Measurements from ENCODE around the gene CRIP2.

CRIP2 gene

GRCh38 chr14:105445290-105445689, 29.3 kb upstream of the CRIP2 start:
- DNase-seq: no peak

DNA sequence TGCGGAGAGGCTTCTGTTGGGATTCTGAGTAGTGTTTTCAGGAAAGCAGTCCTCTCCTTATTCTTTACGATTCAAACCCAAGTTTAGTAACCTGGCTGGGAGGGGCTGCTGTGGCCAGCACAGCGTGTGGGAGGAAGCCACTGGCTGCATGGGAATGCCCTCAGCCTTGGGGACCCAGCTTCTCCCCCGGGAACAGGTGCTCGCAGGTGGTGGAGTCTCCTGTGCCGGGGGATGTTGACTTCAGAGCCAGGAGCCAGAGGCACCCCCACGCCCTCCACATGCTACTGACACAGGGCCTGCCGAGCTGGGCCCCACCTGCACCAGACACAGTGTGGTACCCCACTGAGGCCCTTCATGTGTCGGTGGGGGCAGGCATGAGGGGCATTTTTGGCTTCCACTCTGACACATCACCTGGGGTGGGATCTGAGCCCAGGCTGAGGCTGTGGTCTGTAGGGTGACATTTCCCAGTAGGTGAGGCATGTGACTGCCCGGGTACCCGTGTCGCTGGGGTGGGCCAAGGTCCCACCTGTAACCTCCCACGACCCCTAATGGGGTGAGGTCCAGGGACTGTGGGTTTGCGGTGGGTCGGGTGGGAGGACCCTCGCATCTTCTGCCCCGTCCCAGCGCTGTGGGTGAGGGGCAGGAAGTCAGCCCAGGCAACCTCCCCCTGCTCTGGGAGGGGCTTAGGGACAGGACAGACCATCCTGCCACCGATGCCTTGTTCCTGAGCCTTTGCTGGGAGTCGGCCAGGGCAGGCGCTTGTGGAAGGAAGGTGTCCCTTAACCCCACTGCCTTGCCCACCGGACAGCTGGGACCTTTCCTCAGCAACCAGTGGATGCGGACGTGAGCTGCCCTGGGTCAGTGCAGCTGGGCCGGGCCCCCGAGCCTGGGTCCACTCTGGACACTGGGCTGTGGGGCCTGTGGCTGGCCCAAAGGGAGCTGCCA, 28.4 kb upstream of the CRIP2 start:
- no peak for DNase-seq

DNA sequence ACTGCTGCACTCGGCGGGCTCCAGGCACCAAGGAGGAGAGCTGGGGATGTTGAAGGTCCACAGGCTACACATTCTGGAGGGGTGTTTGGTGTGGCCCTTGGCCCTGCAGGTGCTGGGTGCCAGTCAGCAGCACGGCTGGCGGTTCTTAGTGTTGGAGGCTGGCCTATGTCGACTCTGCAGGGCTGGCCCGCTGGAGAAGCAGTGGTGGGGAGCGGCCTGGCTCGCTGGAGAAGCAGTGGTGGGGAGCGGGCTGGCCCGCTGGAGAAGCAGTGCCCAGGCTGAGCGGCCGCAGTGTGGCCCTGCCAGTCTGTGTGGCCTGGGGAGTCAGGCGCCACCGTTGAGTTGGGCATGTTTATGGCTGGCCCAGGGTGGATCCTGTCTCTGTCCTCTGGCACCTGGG, 27.6 kb upstream of the CRIP2 start:
- no peak for DNase-seq

- DNase-seq: no peak
These were observed 26.7 kb upstream of the CRIP2 start for GRCh38 chr14:105447651-105448640.

DNA sequence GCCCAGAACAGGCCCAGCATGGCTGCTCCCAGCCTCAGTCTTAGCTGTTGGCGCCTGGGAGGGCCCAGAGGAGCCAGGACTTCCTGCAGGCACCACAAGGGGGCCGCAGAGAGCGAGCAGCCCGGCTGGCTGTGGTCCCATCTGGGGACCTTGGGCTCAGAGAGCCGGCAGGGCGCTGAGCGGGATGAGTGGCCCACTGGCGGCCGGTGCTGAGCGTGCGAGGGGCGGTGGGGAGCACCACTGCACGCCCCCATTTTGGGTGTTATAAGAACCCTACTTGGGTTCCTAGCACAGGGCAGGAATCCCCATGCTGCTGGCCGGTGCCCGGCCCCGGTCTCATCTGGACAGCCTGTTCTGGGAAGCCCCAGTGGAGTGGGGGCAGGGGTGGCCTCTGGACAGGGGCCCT, 25.9 kb upstream of the CRIP2 start:
- DNase-seq: peak; percentile 42

DNA sequence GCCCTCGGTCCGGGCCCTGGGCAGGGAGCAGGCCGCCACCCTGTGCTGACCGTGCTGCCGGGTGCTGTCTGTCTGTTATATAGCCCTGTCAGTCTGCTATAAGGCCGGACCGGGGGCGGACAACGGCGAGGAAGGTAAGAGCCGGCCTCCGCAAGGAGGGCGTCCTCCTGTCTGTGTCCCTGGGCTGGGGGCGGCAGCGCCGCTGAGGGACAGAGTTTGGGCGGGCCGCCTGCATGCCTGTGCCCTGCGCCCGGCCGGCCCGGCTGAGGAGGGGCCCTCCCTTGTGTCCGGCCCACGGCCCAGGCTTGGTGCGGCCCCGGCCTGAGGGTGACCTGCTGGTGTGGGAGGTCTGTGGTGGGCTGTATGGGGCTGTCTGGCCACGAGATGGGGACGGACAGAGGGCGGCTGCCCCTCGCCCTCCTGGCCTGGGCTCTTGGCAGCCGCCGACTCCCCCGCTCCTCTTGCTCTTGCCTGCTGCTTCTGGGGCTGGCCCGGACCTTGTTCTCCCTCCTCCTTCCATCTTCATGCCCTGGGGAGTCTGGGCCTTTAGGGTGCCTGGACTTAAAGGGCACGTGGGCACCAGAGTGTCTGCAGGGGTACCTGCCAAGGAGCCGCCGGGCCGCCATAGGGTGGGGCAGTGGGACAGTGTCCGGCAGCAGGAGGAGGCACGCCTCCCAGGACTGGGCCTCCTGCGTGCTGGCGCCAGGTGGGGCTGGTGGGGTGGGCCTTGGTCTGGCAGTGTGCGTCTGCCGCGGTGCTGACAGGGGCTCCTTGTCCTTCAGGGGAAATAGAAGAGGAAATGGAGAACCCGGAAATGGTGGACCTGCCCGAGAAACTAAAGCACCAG, 25.1 kb upstream of the CRIP2 start:
- no peak for DNase-seq

DNA sequence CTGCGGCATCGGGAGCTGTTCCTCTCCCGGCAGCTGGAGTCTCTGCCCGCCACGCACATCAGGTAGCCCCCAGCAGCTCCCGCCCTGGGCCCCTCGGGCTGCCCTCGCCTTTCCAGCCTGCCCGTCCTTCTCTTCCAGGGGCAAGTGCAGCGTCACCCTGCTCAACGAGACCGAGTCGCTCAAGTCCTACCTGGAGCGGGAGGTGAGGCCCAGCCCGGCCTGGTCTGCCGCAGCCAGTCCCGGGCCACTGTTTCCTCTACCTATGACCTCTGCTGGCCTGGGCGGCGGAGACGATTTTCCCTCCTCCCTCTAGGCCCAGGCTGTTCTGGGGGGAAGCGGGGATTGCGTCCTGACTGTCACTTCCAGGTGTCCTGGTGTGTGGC, 24.5 kb upstream of the CRIP2 start:
- no peak for DNase-seq

GRCh38 chr14:105450864-105451720, 23.5 kb upstream of the CRIP2 start:
- no peak for DNase-seq

DNA sequence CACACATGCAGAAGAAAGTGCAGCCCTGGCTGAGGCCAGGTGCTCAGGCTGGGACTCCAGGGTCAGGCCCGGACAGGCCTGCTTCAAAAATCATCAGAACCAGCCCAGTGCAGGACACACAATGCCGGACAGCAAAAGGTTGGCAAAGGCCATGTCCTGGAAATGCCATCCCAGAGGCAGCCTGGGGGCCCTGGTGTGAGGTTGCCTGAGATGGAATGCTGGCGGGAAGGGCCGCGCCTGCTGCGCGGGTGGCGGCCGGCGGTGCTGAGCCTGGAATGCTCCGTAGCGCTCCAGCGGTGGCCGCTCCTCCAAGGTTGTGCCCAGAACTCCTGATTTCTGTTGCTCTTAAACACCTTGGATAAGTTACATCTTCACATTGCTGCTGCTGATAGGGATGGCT, 21.7 kb upstream of the CRIP2 start:
- no peak for DNase-seq

DNA sequence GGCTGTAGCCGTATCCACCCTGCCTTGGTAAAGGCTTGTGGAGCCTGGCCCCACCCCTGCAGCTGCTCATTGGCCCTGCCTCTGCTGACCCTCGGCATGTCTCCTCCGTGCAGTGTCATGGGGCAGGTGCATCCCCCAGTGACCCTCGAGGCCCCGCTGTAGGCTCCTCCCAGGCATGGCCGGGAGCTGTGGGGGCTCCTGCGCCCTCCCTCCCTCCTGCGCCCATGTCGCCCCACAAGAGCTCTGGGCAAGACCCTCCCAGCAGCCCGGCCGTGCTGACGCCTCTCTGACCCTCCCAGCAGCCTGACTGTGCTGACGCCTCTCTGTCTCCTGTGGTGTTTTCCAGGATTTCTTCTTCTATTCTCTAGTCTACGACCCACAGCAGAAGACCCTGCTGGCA, 20.8 kb upstream of the CRIP2 start:
- DNase-seq: no peak

GRCh38 chr14:105455086-105455640, 19.5 kb upstream of the CRIP2 start:
- DNase-seq: no peak

- no peak for DNase-seq
These were observed 18.6 kb upstream of the CRIP2 start for GRCh38 chr14:105455766-105456660.

GRCh38 chr14:105456736-105457617, 17.6 kb upstream of the CRIP2 start:
- no peak for DNase-seq

- no peak for DNase-seq
These were observed 16.6 kb upstream of the CRIP2 start for GRCh38 chr14:105458010-105458409.

- no peak for DNase-seq
These were observed 16.1 kb upstream of the CRIP2 start for GRCh38 chr14:105458571-105458970.

DNA sequence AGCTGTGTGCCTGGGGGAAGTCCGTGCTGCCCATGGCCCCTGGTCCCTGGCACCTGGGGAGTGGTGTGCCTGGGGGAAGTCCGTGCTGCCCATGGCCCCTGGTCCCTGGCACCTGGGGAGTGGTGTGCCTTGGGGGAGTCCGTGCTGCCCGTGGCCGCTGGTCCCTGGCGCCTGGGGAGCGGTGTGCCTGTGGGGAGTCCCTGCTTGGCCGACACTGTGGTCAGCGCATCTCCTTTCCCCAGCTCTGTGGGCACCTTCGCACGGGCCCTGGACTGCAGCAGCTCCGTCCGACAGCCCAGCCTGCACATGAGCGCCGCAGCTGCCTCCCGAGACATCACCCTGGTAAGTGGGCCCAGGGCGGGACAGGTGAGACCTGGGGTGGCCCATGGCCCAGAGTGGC, 14.5 kb upstream of the CRIP2 start:
- no peak for DNase-seq

- DNase-seq: no peak
These were observed 14.0 kb upstream of the CRIP2 start for GRCh38 chr14:105460616-105461015.

- DNase-seq: no peak
These were observed 12.7 kb upstream of the CRIP2 start for GRCh38 chr14:105461903-105462302.

DNA sequence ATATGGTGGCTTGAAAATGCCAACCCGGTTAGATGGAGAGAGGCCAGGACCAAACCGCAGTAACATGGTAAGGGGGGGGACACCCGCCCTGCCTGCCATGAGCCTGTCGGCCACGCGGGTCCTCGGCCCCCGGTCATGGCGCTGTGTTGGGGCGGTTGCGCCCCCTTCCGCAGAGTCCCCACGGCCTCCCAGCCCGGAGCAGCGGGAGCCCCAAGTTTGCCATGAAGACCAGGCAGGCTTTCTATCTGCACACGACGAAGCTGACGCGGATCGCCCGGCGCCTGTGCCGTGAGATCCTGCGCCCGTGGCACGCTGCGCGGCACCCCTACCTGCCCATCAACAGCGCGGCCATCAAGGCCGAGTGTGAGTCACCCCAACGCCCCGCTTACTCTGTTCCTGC, 10.1 kb upstream of the CRIP2 start:
- DNase-seq: no peak

Measured in fibroblast of upper back skin (primary cell).